Astrocyte of the cerebellum (primary cell): ENCODE results near the gene USP3.

Experiments used
- DNase-seq: peaks from one replicate; pipeline ENCODE4 v3.0.0-alpha.2; 2011; ENCODE audit warnings: low read depth
- H3K4me3 ChIP-seq: 2 replicates; pipeline ENCODE4 v1.5.1; 2011; ENCODE audit warnings: mild to moderate bottlenecking, low read depth, low read length, moderate library complexity
- CTCF ChIP-seq: IDR thresholded peaks from 2 replicates; pipeline ENCODE4 v1.5.1; 2012; ENCODE audit warnings: low read length, low read depth, moderate library complexity, mild to moderate bottlenecking; ENCODE audit errors: missing control alignments
- in situ Hi-C: cut with HindIII; loops from 2 replicates; pipeline ENCODE4 v1.10.0; 2017; ENCODE audit warnings: low sequenced_read_pairs

Gene USP3

GRCh38 chr15:63593705-63594671 lies 89.6 kb downstream of the USP3 start:
- no peak overlapping the region for H3K4me3 ChIP-seq
- in situ Hi-C loops, result no loop called here
- no peak for DNase-seq
- TF ChIP-seq CTCF, result no peak

GRCh38 chr15:63595065-63595464 lies 90.7 kb downstream of the USP3 start:
- in situ Hi-C loops, result no loop called here
- no peak overlapping the region for H3K4me3 ChIP-seq
- DNase-seq, result no peak
- no peak for TF ChIP-seq CTCF

- no peak overlapping the region for H3K4me3 ChIP-seq
- TF ChIP-seq CTCF, result no peak
- DNase-seq, result no peak
- in situ Hi-C loops, result no loop called here
These were observed 91.3 kb downstream of the USP3 start for GRCh38 chr15:63595688-63596087.

GRCh38 chr15:63596676-63597037 lies 92.3 kb downstream of the USP3 start:
- TF ChIP-seq CTCF, result no peak
- no peak for DNase-seq
- no peak overlapping the region for H3K4me3 ChIP-seq
- in situ Hi-C loops, result no loop called here

- no peak for DNase-seq
- no peak within 1 kb of the TSS for H3K4me3 ChIP-seq
- in situ Hi-C loops, result no loop called here
These were observed 92.8 kb downstream of the USP3 start, which contains the start of gene FBXL22 for GRCh38 chr15:63597038-63597790. Gene FBXL22, plus strand, starts transcription at chr15:63597387. Its CDS starts 6 bp downstream, at chr15:63597393.

More at GRCh38 chr15:63597038-63597790, 92.8 kb downstream of the USP3 start, which contains the start of gene FBXL22:
- TF ChIP-seq CTCF, result no peak
